GM18498 (cell line): ENCODE results near the gene PAEP.
"Not testable (repeated sequence)": the region's sequence is repeated elsewhere in the genome, so short reads cannot be mapped to it uniquely, and the experiment has no call there.

Experiments used
- ATAC-seq: cut with Tn5 transposase; IDR thresholded peaks from one replicate; pipeline ENCODE4 v1.9.1; 2021; ENCODE audit warnings: mild to moderate bottlenecking, moderate library complexity; ENCODE audit not compliant: unreplicated experiment

The PAEP gene

GRCh38 chr9:135549478-135550343, 11.8 kb upstream of the PAEP start:
- ATAC-seq = not testable (repeated sequence)

DNA sequence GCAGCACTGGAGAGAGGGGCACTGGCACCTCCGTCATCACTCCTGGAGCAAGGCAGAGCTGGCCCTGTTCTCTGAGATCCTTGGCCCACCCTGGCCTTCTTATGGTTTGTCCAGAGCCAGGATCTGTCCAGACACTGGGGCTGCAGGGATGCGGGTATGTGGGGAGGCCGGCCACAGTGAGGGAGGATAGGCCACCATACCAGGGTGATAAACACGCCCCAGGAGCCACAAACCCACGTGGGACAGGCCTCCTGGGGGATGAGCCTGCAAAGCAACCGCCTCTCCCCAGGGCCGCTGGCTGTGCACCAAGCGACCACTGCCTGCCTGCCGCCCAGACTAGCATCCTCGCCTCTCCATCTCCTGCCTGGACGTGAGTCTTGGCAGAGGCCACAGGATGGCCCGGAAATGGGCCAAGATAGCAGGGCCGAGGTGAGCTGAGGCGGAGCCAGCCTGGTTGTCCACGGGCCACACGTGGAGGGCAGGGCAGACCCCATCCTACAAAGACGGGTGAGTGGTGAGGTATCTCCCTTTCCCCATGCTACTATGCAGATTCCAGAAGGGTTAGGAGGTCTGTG, 11.1 kb upstream of the PAEP start:
- no peak for ATAC-seq

- no peak for ATAC-seq
These were observed 10.5 kb upstream of the PAEP start for GRCh38 chr9:135551031-135551430.

DNA sequence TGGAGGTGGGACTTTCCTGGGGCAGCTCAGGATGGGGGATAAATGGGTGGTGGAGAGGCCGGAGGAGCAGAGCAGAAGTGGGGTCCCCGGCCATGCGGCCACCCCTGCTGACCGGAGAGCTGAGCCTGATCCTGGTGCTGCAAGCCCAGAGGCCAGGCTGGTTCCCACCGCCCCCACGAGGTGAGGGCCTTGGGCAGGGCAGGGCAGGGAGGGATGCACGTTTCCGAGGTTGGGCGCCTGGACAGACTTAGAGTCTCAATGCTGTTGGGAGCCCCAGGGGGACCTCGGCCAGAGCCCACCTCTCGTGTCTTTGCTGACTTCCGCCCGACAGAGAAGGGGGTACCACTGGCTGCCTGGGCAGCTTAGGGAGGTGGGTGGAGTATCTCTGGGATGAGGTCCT, 10.1 kb upstream of the PAEP start:
- ATAC-seq = no peak

DNA sequence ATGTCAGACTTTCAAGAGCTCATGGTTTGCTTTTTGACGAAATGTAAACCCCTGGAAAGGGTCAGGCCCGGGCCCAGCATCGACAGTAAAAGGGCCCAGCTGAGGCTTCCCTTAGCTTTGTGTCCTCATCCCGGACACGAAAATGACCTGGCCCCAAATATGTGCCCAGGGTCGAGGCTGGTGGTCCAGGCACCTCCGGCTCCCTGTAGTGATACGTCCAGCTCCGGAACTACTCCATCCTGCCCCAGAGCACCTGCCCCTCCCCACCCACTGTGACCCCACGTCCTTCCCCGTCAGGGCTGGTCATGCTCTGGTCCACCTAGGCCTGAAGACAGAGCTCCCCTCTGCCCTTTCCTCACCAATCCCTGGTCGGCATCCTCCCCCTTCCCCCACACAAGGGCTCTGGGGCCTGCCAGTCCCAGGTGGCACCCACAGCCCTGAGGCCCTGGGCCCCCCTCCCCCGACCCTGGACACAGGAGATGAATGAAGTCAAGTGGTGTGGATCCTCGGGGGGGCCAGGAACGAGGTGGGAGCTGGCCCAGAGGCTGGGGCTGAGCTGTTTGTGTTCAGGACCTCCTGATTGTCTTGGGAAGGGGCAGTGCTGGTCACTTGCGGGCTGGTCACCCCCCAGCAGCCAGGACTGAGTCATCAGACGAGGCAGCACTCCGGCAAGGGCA, 9.4 kb upstream of the PAEP start:
- no peak for ATAC-seq

DNA sequence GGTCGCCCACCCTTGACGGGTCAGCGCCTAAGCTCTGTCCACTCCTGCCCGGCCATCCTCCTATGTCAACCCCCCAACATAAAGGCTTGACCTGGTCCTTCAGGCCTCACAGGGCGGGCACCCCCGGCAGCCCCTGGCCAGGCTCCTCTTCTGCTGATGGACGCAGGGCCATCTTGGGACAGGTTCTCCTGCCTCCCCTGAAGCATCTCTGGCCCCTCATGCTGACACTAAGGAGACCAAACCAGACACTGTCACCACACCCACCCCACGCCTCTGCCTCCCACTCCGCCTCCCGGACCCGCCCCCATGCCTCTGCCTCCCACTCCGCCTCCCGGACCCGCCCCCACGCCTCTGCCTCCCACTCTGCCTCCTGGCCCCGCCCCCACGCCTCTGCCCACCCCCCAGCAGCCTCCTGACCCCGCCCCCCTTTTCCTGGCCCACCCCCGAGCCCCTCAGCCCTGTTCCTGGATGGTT, 8.8 kb upstream of the PAEP start:
- no peak for ATAC-seq

DNA sequence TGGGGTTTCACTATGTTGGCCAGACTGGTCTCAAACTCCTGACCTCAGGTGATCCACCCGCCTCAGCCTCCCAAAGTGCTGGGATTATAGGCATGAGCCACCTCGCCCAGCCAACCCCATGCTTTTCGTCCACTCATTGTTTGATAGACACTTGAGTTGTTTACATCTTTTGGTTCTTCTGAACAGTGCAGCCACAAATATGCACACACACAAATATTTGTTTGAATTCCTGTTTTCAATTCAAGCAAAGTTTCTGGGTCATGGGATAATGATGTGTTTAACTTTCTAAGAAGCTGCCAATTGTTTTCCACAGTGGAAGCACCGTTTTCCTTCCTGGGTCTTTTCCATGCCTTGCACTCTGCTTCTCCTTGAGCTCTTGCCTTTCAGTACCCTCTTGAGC, 6.8 kb upstream of the PAEP start:
- ATAC-seq = no peak

GRCh38 chr9:135555203-135555602, 6.4 kb upstream of the PAEP start:
- ATAC-seq = no peak

DNA sequence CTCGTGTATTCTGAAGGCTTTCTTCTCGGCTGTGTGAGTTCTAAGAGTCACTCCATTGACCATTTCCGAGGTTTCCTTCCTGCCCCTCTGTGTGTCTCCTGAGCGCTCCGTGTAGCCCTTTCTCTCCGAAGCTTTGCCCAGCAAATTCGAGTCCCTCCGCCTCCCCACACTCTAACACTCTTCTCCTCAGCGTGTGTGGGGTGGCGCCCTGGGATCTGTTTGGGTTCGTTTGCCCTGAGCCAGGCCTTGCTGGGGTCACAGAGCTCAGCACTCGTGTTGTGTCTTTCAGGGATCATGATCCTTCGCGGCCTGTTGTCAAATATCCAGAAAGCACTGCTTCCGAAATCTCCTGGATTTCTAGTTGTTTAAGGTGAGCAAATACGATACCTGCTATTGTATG, 5.6 kb upstream of the PAEP start:
- ATAC-seq = no peak

DNA sequence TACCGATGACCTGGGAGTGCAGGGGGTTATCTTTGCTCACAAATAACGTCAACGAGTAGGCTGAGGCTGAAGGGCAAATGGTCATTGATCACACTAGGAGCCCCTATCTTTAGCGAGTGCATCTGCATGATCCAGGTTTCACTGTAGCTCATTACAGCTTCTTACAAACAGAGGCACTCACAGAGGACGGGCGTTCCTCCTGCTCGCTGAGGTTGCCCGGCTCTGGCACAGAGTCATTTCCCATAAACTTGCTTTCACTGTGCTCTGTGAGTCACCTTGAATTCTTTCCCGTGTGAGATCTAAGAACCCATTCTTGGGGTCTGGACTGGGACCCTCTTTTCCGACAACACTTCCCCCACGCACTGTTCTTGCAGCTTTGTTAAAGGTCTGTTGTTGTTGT, 1.9 kb upstream of the PAEP start:
- no peak for ATAC-seq

DNA sequence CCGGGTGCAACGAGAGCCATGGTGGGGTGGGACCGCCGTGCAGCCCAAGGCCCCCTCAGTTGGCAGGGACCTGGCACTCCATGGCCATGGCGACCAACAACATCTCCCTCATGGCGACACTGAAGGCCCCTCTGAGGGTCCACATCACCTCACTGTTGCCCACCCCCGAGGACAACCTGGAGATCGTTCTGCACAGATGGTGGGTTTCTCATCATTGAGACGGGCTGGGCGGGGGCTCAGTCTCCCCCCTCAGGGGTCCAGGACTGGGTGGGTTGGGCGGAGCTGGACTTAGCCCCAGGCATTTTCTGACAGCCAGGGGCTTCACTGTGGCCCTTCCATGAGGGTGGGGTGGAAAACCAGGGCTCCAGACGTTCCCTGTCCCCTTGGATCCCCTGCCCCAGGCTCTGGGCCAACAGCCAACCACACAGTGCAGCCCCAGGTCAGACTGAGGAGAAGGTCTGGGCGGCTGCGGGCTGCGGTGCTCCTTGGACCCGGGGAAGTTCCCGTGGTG, 734 bp downstream of the PAEP start:
- ATAC-seq = no peak

GRCh38 chr9:135563039-135563476, 1.5 kb downstream of the PAEP start:
- no peak for ATAC-seq

- no peak for ATAC-seq
These were observed 2.3 kb downstream of the PAEP start for GRCh38 chr9:135563858-135564257.

DNA sequence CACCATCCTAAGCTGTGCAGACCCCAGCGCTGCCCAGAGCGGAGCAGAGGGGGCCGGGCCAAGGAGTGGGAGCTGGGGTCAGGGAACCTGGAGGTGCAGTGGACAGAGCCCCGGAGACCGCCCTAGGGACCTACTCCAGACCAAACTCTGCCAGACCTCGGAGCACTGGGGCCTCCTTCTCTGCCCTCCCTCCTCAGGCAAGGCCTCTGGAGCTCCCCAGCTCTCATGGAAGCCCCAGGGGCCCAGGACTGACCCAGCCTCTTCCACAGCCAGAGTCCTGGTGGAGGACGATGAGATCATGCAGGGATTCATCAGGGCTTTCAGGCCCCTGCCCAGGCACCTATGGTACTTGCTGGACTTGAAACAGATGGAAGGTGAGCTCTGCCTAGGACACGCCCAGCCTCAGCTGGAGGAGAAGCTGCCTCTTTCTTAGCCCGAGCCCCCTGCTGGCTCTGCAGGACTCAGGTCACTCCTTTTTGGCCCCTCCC, 3.6 kb downstream of the PAEP start:
- no peak for ATAC-seq

DNA sequence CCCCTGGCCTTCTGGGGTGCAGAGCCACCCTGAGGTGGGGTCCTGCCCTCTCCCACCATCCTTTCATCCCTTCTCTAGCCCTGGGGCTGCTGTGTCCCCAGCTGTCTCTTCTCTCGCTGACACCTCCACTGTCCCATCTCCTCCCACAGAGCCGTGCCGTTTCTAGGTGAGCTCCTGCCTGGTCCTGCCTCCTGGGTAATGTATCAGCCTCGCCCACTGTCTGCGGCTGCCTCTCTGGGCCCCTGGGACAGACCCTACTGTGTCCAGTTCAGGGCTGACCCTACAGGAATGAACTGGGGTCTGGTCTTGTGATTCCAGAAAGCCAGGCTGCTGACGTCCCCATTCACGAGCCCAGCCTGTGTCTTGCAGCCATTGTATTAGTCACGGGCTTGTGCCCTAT, 4.1 kb downstream of the PAEP start:
- no peak for ATAC-seq

- ATAC-seq = no peak
These were observed 5.0 kb downstream of the PAEP start for GRCh38 chr9:135566552-135566951.

DNA sequence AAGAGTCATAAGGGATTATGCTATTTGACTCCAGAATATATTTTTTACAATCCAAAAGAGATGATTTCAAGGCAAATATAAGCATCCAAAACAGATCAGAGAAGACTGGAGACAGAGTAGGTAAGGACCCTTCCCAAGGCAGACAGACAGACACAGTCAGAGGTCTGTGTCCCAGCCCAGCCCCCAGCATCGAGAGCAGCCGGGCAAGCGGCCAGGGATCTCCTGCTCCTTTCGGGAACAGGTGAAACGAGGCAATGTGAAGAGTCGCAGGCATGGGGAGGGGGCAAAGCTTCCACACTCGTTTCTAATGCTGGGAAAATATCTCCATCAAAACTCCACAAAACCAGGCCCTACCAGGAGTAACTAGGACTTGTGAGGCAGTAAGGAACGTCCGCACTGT, 5.8 kb downstream of the PAEP start:
- no peak for ATAC-seq

DNA sequence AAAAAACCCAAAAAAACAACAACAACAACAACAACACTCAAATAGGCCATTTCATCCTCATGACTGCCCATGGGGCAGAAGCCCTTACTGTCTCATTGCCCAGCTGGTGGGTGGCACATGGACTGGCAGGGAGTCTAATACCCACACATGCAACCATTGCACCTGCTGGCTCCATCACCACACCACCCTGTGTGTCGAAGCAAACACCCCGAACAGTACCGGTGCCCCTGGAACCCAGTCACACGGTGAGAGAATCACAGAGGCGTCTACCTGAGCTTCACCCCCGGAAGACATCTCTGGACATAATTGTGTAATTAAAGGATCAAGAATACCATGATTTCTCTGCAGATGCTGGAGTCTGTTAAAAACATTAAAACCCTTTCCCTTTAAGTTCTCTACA, 6.5 kb downstream of the PAEP start:
- ATAC-seq = no peak

DNA sequence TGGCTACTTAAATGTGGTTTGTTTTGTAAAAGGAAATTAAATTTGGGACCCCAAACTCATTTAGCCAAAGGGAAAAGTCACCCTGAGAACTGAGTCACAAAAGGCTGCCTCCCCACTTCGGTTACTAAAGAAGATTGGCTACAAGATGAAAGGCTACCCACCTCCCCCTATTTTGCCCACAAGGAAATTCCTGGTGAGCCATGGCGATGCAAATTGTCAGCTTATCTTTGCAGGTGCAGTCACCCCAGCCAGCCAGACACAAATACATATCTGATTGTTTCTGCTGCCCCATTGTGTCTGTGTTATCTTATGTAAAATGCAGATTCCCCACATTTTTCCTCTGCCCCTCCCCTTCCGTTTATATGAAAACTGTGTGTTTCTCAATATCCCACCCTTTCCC, 8.9 kb downstream of the PAEP start:
- no peak for ATAC-seq

- ATAC-seq = no peak
These were observed 10.7 kb downstream of the PAEP start for GRCh38 chr9:135572233-135572632.

DNA sequence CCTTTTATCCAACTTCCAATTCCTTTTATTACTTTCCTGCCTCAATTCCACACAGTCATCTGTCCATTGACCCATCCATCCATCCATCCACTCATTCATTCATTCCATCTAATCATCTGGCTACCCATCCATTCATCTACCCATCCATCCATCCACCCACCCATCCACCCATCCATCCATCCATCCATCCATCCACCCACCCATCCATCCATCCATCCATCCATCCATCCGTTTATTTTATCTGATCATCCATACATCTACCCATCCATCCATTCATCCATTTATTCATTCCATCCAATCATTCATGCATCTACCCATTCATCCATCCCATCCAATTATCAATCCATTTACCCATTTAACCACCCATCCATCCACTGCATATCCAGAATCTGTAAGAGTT, 11.6 kb downstream of the PAEP start:
- no peak for ATAC-seq

GRCh38 chr9:135574331-135574730, 12.8 kb downstream of the PAEP start:
- ATAC-seq = no peak
